T-helper 22 cell (primary cell): ENCODE measurements around the gene SFXN4.
"Not testable (repeated sequence)": the region's sequence is repeated elsewhere in the genome, so short reads cannot be mapped to it uniquely, and the experiment has no call there.

Experiments used
- DNase-seq: peaks from one replicate; pipeline ENCODE4 v3.0.0-alpha.2; 2020; ENCODE audit warnings: low read depth

SFXN4 gene

DNA sequence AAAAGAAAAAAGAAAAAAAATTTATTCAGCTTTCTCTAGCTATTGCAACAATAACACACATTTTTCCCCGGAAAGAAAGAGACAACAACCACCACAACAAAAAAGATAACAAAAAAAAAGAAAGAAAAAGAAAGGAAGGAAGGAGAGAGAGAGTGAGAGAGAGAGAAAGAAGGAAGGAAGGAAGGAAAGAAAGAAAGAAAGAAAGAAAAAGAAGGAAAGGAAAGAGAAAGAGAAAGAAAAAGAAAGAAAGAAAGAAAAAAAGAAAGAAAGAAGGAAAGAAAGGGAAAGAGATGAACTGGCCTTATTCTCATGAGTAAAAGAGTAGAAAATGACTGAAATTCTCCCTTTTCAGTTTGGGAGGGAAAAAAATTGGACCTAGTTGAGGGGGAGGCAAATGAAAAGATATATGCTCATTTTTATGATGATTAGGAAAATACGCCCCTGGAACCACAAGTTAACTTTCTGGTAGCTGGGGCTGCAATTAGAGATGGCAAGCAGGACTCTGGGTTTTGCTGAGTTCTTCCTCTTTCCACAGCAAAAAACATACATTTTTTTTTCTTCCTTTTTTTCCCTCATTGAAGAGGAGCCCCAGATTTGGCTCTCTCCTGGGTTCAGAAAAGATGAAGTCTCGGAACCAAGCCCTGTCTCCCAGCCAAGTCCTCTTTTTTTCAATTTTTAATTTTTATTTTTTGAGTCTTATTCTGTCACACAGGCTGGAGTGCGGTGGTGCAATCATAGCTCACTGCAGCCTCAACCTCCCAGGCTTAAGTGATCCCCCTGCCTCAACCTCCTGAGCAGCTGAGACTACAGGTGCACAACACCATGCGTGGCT, 25.7 kb upstream of the SFXN4 start:
- DNase-seq: no peak

DNA sequence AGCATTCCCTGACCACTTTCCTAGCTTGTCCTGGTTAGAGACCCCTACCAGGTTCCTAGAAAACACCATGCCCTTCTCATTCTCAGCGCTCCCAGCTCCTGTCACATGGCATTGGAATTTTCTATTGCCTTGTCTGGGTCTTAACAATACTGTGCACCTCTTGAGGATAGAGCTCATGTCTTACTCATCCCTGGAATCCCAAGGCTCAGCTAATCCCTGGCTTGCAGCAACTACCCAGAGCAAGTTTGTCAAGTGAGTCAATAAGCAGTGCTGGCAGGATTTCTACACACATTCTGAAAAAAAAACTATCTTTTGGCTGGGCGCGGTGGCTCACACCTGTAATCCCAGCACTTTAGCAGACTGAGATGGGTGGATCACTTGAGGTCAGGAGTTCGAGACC, 24.8 kb upstream of the SFXN4 start:
- no peak for DNase-seq

DNA sequence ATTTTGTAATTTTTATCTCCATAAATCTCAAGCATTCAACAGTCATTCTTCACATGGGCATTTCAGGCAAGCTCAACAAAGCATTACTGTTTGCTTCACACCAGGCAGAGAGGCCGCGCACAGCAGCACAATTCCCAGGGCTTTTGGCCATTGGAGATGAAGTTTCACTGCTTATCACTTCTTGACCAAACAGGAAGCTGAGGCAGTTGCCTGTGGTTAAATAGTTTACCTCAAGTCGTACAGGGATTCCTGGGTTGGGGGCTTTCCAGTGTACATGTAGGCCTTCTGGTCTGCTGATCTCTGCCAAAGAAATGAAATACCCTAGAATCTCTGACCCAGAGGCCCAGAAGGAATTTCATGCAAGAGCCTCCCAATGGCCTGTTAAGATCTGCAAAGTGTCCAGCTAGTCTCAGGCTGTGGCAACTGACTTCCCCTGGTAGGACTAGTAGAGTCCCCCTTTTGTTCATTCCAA, 24.3 kb upstream of the SFXN4 start:
- no peak for DNase-seq

DNA sequence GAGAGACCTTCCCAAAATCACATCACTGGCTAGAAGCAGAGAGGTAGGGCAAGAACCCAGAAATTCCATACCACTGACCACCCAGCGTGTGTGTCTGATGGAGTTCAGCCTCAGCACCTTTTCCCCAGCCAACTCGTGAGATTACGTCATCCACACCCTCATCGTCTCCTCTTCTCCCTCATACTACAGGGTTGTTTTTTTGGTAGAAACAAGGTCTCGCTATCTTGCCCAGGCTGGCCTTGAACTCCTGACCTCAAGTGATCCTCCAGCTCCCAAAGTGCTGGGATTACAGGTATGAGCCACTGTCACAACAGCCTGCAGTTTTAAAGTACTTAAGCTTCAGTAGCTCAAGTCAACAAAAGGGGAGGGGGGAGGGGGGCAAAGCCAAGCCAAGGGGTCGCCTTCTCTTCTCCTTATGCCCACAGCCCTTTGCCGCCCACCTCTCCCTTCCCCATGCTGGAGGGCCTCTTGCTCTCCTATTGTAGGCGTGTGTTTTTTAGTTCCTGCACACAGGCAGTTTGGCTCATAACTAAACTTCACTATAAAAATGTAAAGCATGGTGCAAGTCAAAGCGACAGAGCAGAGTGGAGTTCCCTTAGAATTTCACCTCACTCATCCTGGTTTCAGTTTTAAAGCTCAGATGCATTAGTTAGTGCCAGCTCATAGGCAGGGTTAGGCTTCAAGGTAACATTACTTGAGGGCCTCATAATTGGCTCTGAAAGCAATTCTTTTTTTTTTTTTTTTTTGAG, 18.3 kb upstream of the SFXN4 start:
- no peak for DNase-seq

DNA sequence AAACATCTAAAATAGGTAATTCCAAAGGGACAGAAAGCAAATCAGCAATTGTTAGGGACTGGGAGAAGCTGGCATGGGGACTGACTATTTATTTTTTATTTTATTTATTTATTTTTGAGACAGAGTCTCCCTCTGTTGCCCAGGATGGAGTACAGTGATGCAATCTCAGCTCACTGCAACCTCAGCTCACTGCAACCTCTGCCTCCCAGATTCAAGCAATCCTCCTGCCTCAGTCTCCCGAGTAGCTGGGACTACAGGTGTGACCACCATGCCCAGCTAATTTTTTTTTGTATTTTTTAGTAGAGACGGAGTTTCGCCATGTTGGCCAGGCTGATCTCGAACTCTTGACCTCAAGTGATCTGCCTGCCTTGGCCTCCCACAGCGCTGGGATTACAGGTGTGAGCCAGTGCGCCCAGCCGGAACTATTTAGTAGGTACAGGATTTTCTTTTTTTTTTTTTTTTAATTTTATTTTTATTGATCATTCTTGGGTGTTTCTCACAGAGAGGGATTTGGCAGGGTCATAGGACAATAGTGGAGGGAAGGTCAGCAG, 15.4 kb upstream of the SFXN4 start:
- not testable (repeated sequence) for DNase-seq

DNA sequence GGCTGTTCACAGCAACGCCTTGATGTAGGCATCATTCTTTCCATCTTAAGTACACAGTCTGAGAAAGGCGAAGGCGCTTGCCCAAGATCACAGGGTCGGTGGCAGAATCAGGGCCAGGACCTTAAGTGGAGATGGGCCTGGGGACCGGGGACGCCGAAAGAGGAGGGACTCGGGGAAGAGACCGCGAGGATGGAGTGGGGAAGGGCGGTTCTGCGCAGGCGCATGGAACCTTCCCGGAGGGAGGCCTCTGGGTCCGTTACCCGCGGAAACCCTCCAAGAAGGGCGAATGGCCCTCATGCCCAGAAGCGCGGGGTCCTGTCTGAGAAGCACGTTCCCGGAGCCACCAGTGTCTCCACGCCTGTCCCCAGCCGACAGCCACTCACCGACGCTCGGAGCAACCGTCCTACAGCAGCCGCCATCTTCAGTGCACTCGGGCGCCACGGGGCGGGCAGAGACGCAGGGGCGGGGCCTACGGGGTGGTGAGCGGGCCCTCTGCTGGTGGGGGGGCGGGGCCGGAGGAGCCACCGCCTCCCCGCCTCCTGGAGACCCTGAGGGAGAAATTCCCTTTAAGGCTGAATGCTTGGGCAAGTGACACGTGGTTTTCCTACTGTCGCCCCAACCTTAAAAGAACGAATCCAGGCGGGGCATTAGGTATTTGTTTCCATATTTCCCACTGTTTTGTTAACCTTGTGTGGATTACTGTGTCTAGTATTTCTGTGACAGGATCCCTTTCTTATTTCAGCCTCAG, 13.0 kb upstream of the SFXN4 start, which contains the start of gene PRDX3:
PRDX3 (minus strand) TSS at position 441 of the 748 bp plus-strand sequence; CDS start at position 419, 22 bp downstream.
- peak; percentile 86 for DNase-seq

DNA sequence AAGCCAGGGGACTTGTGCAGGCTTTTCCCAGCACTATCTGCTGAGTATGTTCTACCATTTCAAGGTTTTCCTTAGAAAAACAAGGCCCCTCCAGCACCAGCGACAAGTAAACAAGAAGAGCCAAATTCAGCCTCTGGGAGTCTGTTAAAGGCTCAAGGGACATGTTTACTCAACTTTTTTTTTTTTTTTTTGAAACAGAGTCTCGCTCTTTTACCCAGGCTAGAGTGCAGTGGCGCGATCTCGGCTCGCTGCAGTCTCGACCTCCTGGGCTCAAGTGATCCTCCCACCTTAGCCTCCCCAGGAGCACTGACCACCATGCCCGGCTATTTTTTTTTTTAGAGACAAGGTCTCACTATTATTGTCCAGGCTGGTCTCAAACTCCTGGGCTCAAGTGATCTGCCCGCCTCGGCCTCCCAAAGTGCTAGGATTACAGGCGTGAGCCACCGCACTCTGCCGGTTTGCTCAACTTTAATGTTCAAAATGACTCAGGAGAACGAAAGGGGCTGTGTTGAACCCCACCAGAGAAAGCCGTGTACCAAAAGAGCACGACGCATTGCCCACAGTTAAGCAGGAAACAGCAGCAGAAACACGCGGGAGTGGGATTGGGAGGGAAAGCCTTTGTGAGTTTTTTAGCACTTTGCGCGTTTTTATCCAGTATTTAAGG, 12.3 kb upstream of the SFXN4 start:
- no peak for DNase-seq

DNA sequence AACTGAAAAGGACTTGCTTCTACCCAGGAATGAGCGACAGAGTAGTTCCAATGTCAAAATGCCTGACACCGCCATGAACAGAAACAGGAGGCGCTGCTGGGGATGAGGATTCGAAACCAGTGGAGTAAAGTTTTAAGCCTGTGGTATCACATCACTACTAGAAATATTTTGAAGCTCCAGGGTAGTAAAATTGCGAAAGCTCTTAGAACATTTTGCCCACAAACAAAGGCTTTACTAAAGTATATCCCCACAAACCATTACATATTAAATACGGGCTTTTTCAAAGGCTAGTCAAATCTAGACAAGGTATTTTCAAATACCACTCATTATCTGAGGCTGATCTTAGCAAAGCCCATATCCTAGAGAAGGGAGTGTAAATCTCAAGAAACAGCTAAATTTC, 10.7 kb upstream of the SFXN4 start:
- DNase-seq: no peak

DNA sequence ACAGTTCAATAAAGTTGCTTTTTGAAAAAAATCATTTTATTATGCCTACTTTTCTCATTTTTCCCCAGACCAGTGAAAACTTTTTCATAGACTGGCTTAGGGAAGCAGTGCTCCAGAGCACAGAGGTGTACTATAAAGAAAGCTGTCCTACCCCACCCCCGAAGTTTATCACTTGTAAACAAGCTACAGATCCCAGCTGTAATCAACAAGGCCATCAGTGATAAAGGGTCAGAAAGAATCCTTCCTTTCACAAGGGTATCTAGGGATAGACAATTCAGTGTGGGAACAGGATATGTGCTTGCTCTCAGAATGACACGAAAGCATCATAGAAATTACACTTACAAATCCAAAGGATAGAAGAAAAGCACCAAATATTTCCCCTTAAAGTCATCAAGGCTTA, 8.6 kb upstream of the SFXN4 start:
- no peak for DNase-seq

DNA sequence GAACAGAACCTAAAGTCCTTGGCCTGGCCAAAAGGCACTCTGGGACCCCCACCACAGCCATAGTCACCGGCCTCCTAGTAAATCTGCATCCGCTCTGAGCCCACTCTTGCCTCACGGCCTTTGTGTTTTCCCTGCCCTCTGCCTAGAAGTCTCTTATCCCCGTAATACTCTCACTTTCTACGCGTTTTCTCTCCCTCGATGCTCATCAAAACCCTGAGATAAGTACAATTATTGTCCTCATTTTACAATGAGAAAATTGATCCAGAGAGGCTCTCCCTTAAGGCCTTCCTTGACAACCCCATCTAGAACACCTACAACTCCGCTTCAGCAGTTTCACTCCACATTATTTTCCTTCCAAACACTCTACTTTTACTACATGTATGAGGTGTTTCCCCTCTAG, 1.5 kb upstream of the SFXN4 start:
- DNase-seq: no peak

DNA sequence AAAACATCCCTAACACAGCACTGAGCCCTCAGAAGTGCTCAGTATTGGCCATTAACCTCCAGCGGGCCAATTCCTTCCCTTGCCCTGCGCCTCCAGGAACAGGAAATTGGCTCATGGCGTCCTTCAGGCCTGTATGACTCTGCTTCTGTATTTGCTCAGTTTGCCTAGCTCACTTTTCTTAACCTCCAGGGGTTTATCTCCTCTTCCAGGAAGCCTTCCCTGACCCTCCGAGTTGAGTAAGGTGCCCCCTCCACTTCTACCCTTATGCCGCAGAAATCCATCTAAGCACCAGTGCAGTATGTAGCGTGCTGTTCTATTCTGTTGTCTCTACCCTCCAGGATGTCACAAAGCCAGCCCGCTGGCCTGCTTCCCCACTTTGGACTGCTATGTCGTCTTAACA, 1.1 kb upstream of the SFXN4 start:
- DNase-seq: no peak

DNA sequence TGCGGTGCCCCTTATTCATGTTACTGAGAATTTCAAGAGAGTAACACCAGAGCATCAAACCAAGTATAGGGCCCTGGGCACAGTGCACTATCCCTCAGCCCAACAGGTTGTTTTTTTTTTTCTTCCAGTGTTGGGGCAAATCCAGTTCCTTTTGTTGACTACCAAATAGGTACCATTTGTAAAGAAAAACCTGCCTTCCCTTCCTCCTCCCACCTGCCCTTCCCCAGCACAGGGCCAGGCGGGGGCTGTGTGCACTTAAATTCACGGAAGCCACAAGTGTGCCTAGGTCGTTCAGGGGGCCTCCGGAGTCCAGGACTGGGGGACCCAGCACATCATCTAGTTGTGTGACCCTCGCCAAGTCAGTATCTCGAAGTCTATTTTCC, 595 bp upstream of the SFXN4 start:
- no peak for DNase-seq

DNA sequence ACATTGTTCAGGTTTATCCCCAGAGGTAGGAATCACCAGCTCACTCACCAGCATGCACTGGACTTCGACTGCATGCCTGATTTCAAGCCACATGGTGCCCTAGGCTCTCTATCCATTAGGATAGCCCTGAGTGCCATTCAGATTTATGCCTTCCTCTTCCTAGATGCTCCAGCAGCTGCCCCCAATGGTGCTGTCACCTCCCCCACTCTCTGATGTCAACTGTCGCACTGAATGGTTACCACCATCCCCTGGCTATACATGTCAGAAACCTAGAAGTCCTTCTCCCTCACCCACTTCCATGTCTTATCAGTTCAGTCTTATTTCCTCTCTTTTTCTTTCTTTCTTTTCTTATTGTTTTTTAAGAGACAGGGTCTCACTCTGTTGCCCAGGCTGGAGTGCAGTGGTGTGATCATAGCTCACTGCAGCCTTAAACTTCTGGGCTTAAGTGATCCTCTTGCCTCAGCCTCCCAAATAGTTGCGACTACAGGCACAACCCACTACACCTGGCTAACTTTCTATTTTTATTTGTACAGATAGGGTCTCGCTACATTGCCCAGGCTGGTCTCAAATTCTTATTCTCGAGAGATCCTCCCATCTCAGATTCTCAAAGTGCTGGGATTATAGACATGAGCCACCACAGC, 2.9 kb downstream of the SFXN4 start:
- DNase-seq: no peak

DNA sequence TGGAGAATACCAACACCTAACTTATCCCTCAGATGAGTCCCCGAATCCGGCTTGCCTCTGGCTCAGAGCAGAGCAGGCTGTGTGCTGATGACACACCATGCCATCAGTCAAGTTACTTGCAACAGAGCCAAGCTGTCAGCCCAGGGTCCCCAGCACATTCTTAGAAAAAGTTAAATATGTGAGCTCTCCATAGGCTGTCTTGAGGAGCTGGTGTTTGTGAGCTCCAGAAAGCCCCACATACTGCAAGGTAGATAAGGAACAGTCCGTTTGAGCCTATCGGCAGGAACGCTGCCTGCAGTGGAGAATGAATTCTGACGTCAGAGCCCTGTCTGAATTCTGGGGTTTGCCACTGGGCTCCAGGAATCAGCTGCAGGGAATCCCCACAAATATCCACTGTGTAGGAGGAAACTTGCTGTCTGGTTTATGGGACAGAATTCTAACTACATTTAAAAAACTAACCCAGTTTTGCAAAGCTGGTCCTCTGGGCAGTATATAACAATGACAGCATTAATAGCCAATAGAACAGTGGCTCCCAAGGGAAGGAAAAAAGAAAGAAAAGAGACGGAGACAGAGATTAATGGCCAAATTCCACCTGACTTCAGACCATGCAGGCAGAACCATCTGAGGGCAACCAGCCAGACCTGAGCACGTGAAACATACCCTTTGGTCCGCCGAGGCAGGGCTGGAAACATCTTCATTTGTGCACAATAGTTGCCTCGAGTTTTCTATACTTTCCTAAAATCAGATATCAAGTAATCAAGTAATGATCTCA, 3.6 kb downstream of the SFXN4 start:
- no peak for DNase-seq

DNA sequence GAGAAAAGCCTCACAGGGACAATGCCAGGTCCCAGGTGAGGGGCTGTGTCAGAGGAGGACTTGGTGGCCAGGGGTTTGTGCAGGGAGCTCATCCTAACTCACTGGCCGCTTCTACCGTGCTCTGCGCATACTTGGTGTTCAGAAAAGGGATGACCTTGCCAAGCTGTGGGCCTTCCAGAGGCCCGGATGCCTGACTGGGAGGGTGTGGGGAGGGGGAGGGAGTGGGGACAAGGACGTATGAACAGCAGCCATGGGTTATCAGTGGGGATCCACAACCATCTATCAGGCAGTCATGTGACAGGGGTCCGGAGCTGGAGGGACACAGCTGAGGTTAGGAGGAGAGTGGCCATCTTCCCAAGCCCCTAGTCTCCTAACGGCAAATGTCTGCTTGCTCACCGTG, 6.2 kb downstream of the SFXN4 start:
- DNase-seq: no peak

DNA sequence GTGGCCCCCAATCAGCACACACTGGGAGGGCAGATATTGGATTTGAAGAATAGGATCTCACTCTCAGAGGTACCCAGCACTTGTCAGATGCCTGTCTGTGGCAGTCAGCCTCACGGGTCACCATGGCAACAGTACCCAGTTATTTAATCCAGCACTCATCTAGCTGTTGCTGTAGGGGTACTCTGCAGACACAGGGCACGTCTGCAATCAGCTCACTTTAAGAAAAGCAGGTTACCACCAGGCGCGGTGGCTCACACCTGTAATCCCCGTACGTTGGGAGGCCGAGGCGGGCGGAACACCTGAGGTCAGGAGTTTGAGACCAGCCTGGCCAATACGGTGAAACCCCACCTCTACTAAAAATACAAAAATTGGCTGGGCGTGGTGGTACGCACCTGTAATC, 11.9 kb downstream of the SFXN4 start:
- no peak for DNase-seq

DNA sequence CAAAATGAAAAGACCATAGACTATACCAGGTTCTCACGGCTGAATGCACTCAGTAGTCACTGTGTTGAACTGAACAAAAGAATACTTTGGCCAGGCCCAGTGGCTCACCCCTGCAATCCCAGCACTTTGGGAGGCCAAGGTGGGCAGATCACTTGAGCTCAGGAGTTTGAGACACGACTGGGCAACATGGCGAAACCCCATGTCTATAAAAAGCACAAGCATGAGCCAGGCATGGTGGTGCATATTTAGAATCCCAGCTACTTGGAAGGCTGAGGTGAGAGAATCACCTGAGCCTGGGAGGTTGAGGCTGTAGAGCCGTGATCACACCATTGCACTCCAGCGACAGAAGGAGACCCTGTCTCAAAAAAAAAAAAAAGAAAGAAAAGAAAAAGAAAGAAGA, 12.5 kb downstream of the SFXN4 start:
- no peak for DNase-seq

DNA sequence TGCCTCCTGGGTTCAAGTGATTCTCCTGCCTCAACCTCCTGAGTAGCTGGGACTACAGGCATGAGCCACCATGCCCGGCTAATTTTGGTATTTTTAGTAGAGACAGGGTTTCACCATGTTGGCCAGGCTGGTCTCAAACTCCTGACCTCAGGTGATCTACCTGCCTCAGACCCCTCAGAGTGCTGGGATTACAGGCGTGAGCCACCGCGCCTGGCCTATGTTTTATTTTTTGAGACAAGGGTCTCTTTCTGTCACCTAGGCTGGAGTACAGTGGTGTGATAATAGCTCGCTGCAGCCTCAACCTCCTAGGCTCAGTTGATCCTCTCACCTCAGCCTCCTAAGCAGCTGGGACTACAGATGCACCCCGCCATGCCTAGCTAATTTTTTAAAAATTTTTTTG, 13.9 kb downstream of the SFXN4 start:
- not testable (repeated sequence) for DNase-seq

DNA sequence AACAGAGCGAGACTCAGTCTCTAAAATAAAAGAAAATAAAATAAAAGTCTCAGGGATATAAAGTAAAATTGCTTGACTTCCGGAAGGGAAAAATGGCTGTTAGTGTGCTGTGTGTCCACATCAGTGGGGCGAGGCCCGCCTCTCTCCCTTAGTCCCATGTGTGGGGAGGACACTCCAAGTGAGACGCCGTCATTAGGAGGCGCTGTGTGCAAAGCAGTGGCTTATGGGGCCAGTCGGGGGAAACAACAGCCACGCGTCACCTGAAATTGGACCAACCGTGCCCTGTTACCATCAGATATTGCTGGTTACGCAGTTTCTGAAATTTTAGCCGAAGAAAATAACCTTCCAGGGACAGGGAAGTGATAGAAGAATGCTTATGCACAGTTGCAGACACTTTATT, 15.8 kb downstream of the SFXN4 start:
- no peak for DNase-seq

DNA sequence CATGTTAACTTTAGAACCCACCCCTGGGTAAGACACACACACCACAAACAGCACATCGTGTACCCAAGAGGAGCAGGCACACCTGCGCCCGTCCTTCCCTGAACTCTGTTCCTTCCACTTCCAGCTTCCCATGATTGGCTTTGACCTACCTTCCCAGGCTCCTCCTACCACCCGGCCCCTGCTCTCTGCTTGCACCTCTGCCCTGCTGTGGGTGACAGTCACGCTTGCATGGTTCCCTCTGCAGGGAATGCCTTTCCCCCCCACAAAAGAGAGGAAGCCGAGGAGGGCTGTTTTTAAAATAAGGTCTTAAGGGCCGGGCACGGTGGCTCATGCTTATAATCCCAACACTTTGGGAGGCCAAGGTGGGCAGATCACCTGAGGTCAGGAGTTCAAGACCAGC, 16.4 kb downstream of the SFXN4 start:
- no peak for DNase-seq

DNA sequence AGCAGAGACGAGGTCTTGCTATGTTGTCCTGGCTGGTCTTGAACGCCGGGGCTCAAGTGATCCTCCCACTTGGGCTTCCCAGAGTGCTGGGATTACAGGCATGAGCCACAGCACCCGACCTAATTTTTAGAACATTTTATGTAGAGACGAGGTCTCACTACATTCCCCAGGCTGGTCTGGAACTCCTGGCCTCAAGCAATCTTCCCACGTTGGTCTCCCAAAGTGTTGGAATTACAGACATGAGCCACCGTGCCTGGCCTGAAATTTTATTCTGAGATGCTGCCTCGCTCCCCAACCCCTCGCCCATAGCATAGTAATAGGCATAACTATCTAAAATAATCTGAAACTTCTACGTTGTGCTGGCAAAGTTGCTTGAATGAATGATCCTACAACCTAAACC, 21.9 kb downstream of the SFXN4 start:
- DNase-seq: no peak
